ENCODE measurements around the gene FOLH1. TPM values are rescaled to one million over a fixed set of nuclear protein-coding genes. Genes with fewer than 3 reads are reported as not detected.
"Not testable (repeated sequence)": the region's sequence is repeated elsewhere in the genome, so short reads cannot be mapped to it uniquely, and the experiment has no call there.

FOLH1 gene
- total RNA-seq, 1 donor from 2014 or later: 3.9 TPM

DNA sequence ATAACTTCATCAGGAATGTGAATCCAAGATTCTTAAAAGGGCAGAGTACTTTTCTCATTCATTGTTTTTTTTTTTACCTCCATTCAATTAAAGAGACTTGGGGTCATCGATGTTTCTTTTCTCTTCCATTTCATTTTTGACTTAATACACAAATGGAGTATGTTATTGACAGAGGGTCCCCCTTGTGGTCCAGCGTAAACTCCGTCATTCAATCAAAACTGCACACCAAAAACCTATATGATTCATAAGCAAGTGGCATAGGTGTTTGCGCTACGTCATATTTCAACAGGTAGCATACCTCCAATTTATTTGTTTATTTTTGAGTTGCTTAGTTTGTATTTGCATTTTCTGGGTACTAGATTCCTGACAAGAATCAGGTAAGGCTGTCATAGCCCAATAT is 12.7 kb upstream of the FOLH1 start:
- no peak for TF ChIP-seq POLR2AphosphoS5 (IDR thresholded peaks at IDR 0.05; ENCODE audit: insufficient read depth in 1 of 2, low read depth in 1 of 2)
- TF ChIP-seq, protein P1, sequence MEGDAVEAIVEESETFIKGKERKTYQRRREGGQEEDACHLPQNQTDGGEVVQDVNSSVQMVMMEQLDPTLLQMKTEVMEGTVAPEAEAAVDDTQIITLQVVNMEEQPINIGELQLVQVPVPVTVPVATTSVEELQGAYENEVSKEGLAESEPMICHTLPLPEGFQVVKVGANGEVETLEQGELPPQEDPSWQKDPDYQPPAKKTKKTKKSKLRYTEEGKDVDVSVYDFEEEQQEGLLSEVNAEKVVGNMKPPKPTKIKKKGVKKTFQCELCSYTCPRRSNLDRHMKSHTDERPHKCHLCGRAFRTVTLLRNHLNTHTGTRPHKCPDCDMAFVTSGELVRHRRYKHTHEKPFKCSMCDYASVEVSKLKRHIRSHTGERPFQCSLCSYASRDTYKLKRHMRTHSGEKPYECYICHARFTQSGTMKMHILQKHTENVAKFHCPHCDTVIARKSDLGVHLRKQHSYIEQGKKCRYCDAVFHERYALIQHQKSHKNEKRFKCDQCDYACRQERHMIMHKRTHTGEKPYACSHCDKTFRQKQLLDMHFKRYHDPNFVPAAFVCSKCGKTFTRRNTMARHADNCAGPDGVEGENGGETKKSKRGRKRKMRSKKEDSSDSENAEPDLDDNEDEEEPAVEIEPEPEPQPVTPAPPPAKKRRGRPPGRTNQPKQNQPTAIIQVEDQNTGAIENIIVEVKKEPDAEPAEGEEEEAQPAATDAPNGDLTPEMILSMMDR (IDR thresholded peaks at IDR 0.05): no peak
- no peak for TF ChIP-seq POLR2A (IDR thresholded peaks at IDR 0.05)
- DNase-seq (ENCODE audit: extremely low spot score in 2 of 2): no peak
- no peak overlapping the region for H3K4me3 ChIP-seq
- H3K36me3 ChIP-seq: no peaks in the 10 kb centered on the region
- no peaks in the 10 kb centered on the region for H3K4me1 ChIP-seq
- no peaks in the 10 kb centered on the region for H3K27me3 ChIP-seq
- no peaks in the 10 kb centered on the region for H3K9me3 ChIP-seq
- intact Hi-C loops (cut with DNase I): no loop called here
- no peak overlapping the region for H3K27ac ChIP-seq

DNA sequence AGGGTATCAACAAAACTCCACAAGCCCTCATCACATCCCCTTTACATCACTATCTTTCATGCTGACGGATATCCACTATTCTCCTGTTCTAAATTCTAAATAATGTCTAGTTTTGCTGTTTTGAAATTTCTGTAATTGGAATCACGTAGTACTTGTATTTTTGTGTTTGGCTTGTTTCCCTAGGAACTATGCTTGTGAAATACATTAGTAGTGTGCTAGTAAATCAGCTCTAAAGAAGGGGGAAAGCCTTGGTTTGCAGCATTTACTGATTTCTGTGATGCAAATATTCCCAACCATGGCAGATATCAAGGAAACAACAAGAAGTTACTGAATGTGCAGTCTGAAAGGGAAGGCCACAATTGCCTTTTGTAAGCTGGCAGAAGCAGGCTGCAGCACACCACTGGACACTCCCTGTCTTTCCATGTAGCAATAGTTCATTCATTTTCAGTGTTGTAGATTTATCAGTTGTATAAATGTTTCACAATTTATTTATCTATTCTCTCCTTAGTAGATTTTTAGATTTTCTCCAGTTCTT is 4.7 kb upstream of the FOLH1 start:
- intact Hi-C loops (cut with DNase I): no loop called here
- Histone ChIP-seq H3K27ac (no peak overlapping the region), H3K4me3 (no peak overlapping the region), H3K36me3 (no peaks in the 10 kb centered on the region), H3K4me1 (no peaks in the 10 kb centered on the region), H3K27me3 (no peaks in the 10 kb centered on the region), H3K9me3 (no peaks in the 10 kb centered on the region)
- TF ChIP-seq POLR2AphosphoS5 (IDR thresholded peaks at IDR 0.05; ENCODE audit: insufficient read depth in 1 of 2, low read depth in 1 of 2) (no peak), POLR2A (IDR thresholded peaks at IDR 0.05) (no peak)
- TF ChIP-seq, protein P1 (IDR thresholded peaks at IDR 0.05): no peak
- DNase-seq (ENCODE audit: extremely low spot score in 2 of 2): no peak

DNA sequence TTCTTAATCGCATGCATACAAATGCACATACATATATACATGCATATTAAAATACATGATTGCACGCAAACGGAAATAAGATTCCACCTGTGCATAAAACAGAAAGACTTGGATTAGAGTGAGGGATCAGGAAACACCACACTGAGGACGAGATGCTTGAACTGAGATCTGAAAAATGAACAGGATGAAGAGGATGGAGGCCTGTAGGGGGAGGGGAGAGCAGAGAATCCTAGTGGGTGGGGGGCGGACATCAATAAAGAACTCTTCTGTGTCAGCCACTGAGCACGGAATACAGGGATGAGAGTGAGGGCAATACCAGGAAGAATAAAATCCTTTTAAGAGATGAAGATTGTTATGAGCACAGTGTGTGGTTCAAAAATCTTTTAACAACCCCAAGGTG is 1.4 kb downstream of the FOLH1 start:
- H3K36me3 ChIP-seq; intact Hi-C loops (cut with DNase I); H3K27ac ChIP-seq; H3K9me3 ChIP-seq; H3K4me1 ChIP-seq; DNase-seq (ENCODE audit: extremely low spot score in 2 of 2); H3K4me3 ChIP-seq; H3K27me3 ChIP-seq: not testable (repeated sequence)

DNA sequence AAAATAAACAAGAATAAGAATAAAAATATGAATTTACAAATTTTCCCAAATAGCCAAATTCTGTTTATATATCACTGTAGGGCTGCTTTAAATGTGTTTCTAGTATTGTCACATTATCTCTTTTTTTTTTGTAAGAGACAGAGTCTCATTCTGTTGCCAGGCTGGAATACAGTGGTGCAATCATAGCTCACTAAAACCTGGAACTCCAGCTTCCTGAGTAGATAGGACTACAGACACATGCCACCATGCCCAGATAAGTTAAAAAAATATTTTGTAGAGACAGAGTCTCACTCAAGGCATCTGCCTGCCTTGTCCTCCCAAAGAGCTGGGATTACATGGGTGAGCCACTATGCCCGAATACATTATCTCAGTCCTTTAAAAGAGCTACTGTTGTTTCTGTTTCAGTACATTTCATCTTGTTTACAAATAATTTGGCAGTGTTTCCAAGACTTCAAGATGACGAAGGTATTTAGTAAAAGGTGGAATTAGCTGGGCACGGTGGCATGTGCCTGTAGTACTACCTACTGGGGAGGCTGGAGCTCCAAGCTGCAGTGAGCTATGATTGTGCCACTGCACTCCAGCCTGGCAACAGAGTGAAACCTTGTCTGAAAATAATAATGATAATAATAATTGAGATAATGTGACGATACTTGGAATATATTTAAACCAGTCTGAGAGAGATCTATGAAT is 6.0 kb downstream of the FOLH1 start:
- H3K4me1 ChIP-seq: no peaks in the 10 kb centered on the region
- DNase-seq (ENCODE audit: extremely low spot score in 2 of 2): no peak
- no peak for TF ChIP-seq POLR2AphosphoS5 (IDR thresholded peaks at IDR 0.05; ENCODE audit: insufficient read depth in 1 of 2, low read depth in 1 of 2)
- TF ChIP-seq, protein P1 (IDR thresholded peaks at IDR 0.05): no peak
- no peak for TF ChIP-seq POLR2A (IDR thresholded peaks at IDR 0.05)
- no peak overlapping the region for H3K4me3 ChIP-seq
- H3K9me3 ChIP-seq: no peaks in the 10 kb centered on the region
- intact Hi-C loops (cut with DNase I): no loop called here
- no peaks in the 10 kb centered on the region for H3K36me3 ChIP-seq
- H3K27me3 ChIP-seq: no peaks in the 10 kb centered on the region
- H3K27ac ChIP-seq: no peak overlapping the region

DNA sequence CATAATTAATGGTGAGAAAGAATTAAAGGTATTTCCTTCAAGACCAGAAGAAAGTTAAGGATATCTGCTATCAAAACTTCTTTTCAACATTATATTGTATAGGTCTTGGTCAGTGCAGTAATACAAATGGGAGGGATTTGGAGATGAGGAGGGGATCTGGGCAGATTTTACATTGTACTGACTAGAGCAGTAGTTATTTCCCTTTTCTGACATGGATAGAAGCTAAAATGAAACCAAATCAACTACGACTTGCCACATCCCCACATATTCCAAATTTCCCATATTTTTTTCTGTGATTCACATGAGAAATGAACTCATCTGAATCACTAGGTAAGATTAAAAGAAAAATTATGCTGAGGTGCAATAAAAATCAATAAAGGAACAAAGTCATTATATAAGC is 11.6 kb downstream of the FOLH1 start:
- DNase-seq (ENCODE audit: extremely low spot score in 2 of 2); H3K36me3 ChIP-seq; H3K27me3 ChIP-seq; H3K4me1 ChIP-seq; H3K4me3 ChIP-seq; H3K9me3 ChIP-seq; intact Hi-C loops (cut with DNase I); H3K27ac ChIP-seq: not testable (repeated sequence)

DNA sequence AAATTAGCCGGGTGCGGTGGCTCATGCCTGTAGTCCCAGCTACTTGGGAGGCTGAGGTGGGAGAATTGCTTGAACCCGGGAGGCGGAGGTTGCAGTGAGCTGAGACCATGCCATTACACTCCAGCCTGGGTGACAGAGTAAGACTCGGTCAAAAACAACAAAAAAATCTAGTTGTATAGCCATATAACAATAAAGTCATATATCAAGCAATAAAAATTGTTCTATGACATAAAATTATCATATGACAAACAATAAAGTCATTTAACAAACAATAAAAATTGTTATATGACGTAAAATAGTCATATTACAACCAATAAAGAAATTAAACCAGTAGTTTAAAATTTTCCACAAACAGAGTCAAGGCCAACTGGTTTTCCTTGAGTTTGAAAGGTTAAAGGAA is 12.4 kb downstream of the FOLH1 start:
- H3K4me3 ChIP-seq; DNase-seq (ENCODE audit: extremely low spot score in 2 of 2); H3K4me1 ChIP-seq; intact Hi-C loops (cut with DNase I); H3K36me3 ChIP-seq; H3K27me3 ChIP-seq; H3K9me3 ChIP-seq; H3K27ac ChIP-seq: not testable (repeated sequence)

DNA sequence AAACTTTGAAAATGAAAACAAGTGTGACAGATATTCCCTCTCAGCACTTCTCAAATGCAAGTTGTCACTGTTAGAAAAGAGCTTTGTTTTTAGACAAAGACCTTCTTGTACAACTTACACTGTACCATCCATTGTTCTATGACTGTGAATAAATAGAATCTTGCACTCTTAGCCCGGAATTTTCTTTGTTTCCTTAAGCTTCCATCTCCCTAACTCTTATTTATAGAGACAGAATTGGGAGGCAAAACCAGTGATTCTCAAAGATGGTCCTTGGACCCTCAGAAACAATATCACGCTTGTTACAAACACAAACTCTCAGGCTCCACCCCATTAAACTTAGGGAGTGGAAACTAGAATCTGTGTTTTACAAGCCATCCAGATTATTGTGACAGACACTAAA is 18.1 kb downstream of the FOLH1 start:
- H3K4me3 ChIP-seq; H3K36me3 ChIP-seq; intact Hi-C loops (cut with DNase I): not testable (repeated sequence)

DNA sequence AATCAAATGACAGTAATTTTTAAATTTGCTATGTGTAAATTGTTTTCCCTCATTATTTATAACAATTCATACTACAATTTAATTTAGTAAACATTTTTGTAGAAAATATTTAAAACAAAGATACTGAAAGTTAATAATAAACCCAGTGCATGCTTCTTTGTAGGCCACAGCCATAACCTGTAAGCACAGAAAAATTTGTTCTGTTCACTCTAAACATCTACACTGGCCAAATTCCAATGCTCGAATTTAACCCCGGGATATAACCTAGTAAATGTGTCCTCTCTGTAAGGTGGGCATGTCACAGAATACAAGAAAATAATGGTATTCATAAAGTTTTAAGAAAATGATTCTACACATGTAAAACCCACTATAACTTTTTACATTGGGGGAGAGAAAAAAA is 22.2 kb downstream of the FOLH1 start:
- DNase-seq (ENCODE audit: extremely low spot score in 2 of 2); H3K9me3 ChIP-seq; H3K4me3 ChIP-seq; H3K27me3 ChIP-seq; H3K27ac ChIP-seq; intact Hi-C loops (cut with DNase I); H3K4me1 ChIP-seq; H3K36me3 ChIP-seq: not testable (repeated sequence)

More for the DNA sequence above, 18.1 kb downstream of the FOLH1 start:
- H3K9me3 ChIP-seq; H3K27me3 ChIP-seq; H3K4me1 ChIP-seq; H3K27ac ChIP-seq; DNase-seq (ENCODE audit: extremely low spot score in 2 of 2): not testable (repeated sequence)

DNA sequence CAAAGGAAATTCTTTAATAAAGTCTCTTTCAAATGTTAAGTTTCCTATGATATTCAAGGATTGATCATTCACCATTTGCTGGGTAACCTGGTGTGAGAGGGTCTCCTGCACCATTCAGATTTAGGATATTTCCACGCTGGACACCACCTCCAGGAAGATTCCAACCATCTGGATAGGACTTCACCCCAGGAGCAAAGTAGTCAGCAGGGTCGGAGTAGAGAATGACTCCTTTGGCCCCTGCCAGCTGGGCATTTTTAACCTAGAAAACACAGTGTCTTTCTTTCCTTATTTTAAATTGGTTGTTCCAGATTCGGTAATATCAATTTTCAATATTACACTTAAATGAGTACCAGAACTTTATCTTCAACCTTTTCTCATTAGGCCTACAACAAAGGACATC is 22.8 kb downstream of the FOLH1 start:
- intact Hi-C loops (cut with DNase I); DNase-seq (ENCODE audit: extremely low spot score in 2 of 2); H3K36me3 ChIP-seq: not testable (repeated sequence)

DNA sequence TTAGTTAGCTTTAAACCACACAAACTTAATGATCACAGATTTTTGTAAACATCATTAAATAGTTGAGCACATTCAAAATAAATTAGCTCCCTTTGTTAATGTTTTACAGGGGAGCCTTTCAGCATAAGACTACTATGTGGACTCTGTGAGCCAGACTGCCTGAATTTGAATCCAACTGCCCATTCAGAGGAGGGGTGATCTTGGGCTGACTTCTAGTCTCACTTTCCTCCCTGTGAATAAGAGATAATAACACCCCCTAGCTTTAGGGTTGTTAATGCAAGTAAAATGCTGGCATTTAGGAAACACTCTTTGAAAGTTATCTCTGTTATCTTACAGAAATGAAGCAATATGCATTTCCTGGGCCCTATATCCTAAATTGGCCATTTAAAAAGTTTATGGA is 23.6 kb downstream of the FOLH1 start:
- H3K4me3 ChIP-seq; H3K27me3 ChIP-seq; DNase-seq (ENCODE audit: extremely low spot score in 2 of 2); H3K27ac ChIP-seq; H3K9me3 ChIP-seq; H3K36me3 ChIP-seq; H3K4me1 ChIP-seq; intact Hi-C loops (cut with DNase I): not testable (repeated sequence)

More for the DNA sequence above, 22.8 kb downstream of the FOLH1 start:
- not testable (repeated sequence) for H3K27me3 ChIP-seq, H3K9me3 ChIP-seq, H3K4me1 ChIP-seq, H3K4me3 ChIP-seq, H3K27ac ChIP-seq
